Skeletal muscle cell (primary cell): ENCODE data around the gene PLA2G6.

Experiments used
- DNase-seq: peaks from one replicate; pipeline ENCODE4 v3.0.0-alpha.2; 2010; ENCODE audit warnings: low read depth
- H3K4me3 ChIP-seq: 2 replicates; pipeline ENCODE4 v1.5.1; 2011; ENCODE audit warnings: low read depth, mild to moderate bottlenecking, control low read depth, low read length, moderate library complexity

PLA2G6 gene

DNA sequence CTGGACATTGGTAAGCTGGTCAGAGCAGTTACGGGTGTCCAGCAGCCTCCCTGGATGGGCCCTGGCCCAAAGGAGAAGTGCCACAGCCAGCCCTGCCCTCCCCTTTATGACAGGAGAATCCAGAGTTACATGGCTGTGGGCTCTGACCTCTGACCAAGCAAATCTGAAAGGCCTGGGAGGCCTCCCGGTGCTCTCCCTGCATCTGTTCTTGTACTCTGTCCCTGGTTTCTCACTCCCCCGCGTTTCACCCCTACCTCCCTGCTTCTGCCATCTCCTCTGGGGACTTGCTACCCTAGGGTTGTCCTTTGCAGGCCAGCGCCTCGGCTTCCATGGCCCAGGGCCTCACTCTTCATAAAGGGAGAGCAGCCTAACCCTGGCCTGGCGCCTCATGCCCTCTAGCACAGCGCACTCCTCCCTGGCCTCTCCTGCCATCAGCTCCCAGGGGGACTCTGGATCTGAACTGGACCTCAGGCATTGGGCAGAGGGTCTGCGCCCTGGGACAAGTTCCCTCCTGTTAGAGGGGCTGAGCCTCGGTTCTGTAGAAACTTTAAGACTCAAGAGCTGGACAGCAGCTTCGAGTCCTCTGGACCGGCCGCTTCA lies 113.8 kb downstream of the PLA2G6 start:
- DNase-seq: no peak
- H3K4me3 ChIP-seq: no peak overlapping the region

DNA sequence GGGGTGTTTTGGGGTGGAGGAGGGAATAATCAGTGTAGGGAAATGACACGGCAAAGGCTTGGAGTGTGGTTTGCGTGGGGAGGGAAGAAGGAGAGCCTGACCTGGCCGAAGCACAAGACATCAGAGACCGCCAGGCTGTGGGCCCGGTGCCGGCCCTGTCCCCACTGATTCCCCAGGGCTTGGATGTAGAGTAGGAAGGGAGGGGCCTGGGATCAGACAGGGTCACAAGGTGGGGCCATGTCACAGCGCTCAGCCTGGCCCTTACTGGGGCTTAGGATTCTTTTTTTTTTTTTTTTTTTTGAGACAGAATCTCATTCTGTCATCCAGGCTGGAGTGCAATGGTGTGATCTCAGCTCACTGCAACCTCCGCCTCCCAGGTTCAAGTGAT lies 114.6 kb downstream of the PLA2G6 start:
- no peak for DNase-seq
- H3K4me3 ChIP-seq: no peak overlapping the region

DNA sequence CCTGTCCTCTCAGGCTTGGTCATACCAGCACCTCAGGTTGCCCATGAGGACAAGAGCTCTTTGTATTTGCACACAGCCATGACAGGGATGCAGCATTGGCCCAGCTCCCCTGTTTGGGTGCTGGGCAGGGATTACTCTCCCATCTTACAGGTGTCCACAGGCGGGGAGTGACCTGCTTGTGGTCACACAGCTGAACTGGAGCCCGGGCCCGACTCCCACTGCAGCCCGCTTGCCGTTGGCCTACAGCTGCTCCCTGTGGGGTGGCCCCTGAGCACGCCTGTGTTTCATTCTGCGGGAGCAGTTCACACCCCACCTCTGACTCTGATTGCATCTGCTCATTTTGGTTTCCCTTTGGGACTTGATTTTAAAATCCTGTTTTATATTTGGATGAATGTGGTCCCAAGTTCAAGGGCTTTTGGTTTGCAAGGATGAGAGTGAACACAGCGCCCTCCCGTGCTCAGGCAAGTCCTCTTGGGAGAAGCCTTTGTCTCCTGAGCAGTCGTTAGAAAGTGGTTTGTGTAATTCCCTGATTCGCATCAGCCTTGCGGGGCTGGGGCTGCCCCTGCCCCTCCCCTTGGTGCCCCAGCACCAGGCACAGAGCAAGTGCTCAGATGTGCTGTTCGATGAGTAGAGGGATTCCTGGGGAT lies 115.1 kb downstream of the PLA2G6 start:
- DNase-seq: no peak
- H3K4me3 ChIP-seq: no peak overlapping the region

DNA sequence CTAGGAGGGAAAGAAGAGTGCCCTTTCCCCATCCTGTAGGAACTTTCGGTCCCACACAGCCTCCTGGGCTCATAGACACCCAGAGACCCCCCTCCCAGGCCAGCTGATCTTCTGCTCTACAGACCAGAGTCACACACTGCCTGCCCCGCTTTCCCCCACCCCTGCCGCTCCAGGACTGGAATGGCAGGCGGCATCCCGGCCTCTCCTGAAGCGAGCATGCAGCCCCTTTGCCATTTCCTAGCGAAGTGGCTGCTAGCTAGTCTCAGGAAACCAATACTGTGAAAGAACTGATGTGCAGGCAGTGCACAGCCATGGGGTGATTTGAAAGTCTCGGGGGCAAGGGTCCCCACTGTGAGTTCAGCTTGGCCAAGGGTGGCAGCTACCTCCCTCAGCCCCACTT lies 116.1 kb downstream of the PLA2G6 start:
- no peak overlapping the region for H3K4me3 ChIP-seq
- DNase-seq: no peak

DNA sequence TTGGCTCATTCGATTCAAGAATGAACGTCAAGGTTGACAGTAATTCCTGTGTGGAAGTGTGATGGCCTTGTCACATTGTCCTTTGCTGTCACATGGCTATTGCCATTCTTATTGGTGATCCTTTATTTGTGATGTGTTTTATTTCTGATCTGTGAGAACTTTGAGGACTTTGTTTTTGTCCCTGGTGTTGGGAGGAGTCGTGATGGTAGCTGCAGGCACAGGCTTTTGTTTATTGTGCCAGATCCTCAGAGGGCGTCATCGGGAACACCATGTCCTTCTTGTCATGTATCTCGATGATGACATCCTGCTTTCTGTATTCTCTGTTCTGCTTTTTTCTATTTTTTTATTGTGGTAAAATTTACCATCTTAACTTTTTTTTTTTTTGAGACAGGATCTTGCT lies 118.8 kb downstream of the PLA2G6 start:
- no peak for DNase-seq
- no peak overlapping the region for H3K4me3 ChIP-seq
